ENCODE data around the gene GABRA6.

DNA sequence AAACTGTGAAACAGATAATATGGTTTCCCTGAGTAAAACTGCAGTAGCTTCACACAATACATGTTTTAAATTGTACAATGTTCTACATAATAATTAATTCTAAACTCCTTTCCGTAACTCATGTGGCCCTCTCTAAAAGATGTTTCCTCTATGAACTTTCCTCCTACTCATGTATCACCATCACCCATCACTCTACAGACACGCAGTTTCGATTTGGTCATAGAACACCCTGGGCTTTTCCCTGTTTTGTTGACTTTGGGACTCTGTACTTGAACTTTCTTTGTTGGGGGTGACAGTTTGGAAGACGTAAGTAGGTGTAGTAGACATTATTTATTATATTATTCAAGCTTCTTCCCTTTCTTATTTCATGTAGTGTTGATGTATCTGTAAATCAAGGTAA is 44.1 kb upstream of the GABRA6 start:
- TF ChIP-seq EZH2 (IDR thresholded peaks at IDR 0.05) (no peak), POLR2AphosphoS5 (IDR thresholded peaks at IDR 0.05; ENCODE audit: borderline replicate concordance, low read depth, low read length) (no peak), FOXP2 (optimal IDR thresholded peaks at IDR 0.05; ENCODE audit: control extremely low read depth, extremely low read length, insufficient read depth) (no peak)

Measured in SK-N-MC (cell line).